Bronchial epithelial cell (primary cell): ENCODE data around the gene PREX1. TPM values are rescaled to one million over a fixed set of nuclear protein-coding genes. Genes with fewer than 3 reads are reported as not detected.

ENCODE experiments used
- DNase-seq: peaks from one replicate; pipeline ENCODE4 v3.0.0-alpha.2; 2010; ENCODE audit warnings: low read depth
- FAIRE-seq: peaks from 2 replicates; lab custom pipeline; 2011; peaks lifted over from hg19 to GRCh38; lab: Jason Lieb, UNC
- H3K27me3 ChIP-seq: 2 replicates; pipeline ENCODE4 v1.5.1; 2011; ENCODE audit warnings: low read length; ENCODE audit not compliant: control insufficient read depth, insufficient read depth
- H3K36me3 ChIP-seq: 2 replicates; pipeline ENCODE4 v1.5.1; 2011; ENCODE audit warnings: low read length; ENCODE audit not compliant: control insufficient read depth, insufficient read depth
- H3K4me3 ChIP-seq: 2 replicates; pipeline ENCODE4 v1.5.1; 2011; ENCODE audit warnings: mild to moderate bottlenecking, low read depth, low read length, control low read depth
- total RNA-seq: library from RNA; depleted of rRNA; stranded (reverse); fragments of >200 nt; gene quantifications from 2 replicates; pipeline ENCODE4 v1.2.1, GENCODE V29; 2014
- TF ChIP-seq, protein P1 (sequence below): IDR thresholded peaks from 2 replicates; pipeline ENCODE4 v1.5.1; 2011; ENCODE audit warnings: mild to moderate bottlenecking, moderate library complexity, low read length, control low read depth, inconsistent platforms; ENCODE audit not compliant: insufficient read depth, severe bottlenecking

Gene PREX1
- total RNA-seq, 1 donor from 2014 or later, result under 0.01 TPM

DNA sequence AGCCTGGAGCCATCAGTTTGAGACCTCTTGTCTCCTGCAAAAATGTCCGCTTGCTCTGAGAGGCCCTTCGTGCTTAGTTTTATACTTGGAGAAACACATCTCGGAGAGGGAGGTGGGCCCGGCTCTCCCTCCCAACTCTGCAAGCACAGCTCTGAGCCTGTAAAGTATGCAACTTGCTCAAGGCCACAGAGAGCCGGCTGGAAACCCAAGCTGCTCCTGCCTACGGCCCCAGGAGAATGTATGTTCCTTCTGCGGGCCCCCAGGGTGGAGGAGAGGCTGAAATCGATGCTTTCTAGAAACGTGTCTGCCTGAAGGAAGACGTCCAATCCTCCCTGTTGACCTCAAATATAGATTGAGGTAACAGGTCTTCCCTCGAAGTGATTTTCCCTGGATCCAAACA, 205.4 kb downstream of the PREX1 start:
- no peak for FAIRE-seq
- no peak for DNase-seq
- TF ChIP-seq, protein P1, sequence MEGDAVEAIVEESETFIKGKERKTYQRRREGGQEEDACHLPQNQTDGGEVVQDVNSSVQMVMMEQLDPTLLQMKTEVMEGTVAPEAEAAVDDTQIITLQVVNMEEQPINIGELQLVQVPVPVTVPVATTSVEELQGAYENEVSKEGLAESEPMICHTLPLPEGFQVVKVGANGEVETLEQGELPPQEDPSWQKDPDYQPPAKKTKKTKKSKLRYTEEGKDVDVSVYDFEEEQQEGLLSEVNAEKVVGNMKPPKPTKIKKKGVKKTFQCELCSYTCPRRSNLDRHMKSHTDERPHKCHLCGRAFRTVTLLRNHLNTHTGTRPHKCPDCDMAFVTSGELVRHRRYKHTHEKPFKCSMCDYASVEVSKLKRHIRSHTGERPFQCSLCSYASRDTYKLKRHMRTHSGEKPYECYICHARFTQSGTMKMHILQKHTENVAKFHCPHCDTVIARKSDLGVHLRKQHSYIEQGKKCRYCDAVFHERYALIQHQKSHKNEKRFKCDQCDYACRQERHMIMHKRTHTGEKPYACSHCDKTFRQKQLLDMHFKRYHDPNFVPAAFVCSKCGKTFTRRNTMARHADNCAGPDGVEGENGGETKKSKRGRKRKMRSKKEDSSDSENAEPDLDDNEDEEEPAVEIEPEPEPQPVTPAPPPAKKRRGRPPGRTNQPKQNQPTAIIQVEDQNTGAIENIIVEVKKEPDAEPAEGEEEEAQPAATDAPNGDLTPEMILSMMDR, result no peak
- Histone ChIP-seq H3K27me3 (no peaks in the 10 kb centered on the region), H3K36me3 (no peaks in the 10 kb centered on the region), H3K4me3 (no peak overlapping the region)

DNA sequence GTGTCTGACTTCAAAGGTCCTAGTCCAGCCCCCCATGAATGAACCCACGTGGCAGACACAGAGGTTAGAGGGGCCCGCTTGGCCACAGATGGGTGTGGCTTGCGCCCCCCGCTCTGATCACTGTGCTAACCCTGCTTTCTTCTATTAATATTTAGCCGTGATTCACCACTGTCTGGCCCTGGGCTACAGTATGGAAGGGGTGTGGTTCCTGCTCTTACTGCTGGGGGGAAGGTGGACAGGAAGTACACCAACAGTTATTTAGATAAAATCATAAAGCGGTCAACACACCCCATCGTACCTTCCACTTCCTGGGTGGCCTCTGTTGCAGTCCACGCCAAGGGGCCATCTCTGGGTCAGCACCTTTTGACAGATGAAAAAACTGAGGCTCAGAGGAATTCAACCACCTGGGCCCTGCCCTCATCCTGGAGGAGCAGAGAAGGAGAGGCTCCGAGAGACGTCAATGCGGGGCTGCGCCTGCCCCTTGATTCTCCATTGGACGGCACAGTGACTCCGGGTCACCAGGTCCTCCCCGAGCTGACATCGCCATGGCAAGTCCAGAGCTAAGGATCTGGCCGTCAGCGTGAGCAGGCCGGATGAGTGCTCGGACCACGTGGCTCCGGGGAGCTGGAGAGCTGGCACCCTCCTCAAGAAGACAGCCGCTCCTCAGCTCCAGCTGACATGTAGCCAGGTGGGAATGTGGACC, 206.3 kb downstream of the PREX1 start:
- TF ChIP-seq, protein P1, result no peak
- DNase-seq (peak; percentile 67), FAIRE-seq (no peak)
- no peaks in the 10 kb centered on the region for H3K27me3 ChIP-seq
- no peaks in the 10 kb centered on the region for H3K36me3 ChIP-seq
- no peak overlapping the region for H3K4me3 ChIP-seq

DNA sequence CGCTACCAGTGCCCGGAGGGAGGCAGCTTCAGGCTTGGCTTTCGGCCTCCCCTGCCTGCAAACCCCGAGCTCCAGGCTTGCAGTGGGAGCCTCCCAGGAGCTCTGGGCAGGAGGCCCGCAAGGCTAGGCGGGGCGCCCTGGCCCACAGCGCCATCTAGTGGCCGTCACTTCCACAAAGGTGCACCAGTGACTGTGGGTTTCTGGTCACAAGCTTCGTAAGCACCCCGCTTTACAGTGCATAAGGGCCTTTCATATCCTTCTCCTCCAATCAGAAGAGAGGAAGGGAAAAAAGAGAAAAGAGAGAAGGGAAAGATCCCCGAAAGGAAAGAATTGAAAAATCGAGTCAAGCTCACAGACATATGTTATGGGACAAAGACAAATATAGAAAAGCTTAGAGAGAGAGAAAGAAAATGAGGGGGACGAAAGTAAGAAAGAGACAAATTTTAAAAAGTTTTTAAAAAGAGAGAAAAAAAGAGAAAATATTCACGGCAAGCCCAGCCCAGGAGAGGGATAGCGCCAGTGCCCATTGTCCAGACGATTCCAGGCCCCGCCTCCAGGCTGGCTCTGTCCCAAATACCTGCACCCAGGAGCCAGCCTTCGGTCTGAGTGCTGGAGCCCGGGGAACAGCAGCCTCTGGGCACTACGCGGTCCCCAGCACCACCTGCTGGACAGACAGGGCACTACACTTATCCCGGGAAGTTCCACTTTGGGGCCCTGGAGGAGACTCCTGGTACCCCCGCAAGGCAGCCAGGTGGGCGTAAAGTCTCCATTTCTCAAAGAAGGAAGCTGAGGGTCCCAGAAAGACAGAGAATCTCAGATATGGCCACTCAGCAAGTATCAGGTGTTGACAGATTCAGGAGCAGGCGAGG, 207.1 kb downstream of the PREX1 start:
- DNase-seq, result peak; percentile 66
- no peak for FAIRE-seq
- no peak overlapping the region for H3K4me3 ChIP-seq
- TF ChIP-seq, protein P1, result peak; percentile 98
- no peaks in the 10 kb centered on the region for H3K27me3 ChIP-seq
- H3K36me3 ChIP-seq, result no peaks in the 10 kb centered on the region

DNA sequence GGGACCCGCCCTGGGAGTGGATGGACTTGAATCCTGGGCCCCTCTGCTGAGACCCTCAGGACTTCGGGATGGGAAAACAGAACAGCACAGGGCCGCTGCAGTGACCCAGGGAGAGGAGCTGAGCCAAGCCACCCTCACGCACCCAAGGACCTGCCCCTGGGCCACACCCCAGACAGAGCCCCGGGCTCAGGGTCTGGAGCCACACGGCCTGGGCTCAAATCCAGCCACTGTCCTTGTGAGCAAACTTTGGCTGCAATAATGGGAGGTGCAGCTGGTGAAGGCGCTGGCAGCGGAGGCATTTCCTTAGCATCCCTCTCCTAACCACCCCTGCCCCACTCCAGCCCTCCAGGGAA, 207.7 kb downstream of the PREX1 start:
- no peaks in the 10 kb centered on the region for H3K36me3 ChIP-seq
- no peaks in the 10 kb centered on the region for H3K27me3 ChIP-seq
- no peak for FAIRE-seq
- DNase-seq, result no peak
- no peak overlapping the region for H3K4me3 ChIP-seq
- TF ChIP-seq, protein P1, result no peak

DNA sequence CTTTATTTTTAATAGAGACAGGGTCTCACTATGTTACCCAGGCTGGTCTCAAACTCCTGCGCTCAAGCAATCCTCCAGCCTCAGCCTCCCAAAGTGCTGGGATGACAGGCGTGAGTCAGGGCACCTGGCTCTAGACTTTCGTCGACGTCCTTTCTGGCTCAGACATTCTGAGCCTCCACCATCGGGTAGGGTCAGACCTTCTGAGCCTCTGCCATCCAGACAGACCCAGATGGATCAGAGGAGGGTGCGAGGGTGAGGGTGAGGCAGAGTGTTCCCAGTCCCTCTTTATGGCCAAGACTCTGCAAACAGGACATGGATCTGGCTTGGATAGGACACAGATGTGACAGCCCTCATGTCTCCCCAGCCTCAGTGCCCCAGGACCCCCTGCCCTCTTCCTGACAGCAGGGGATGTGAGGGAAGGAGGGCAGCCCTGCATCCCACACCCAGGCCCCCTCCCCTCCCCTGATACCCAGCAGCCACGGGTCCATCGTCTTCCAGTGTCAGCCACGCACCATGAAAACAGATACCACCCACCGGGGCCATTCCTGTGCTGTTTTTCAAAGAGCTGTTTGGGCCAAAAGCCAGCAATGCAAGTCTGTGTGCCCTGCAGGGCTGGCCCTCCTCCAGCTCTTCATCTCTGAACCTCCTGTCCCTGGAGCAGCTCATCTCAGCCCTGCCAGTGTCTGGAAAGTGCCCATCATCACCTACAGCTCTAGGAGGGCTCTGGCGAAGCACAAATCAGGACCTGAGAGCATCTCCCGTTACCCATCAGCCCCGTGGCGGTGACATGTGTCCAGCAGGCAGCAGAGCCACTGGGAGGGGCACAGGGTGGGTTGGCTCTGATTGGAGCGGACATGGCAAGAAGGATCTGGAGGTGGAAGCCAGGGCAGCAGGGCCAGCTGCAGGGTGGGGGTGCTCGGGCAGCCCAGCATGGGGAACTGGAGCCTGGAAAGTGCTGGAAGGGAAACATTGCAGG, 208.4 kb downstream of the PREX1 start:
- DNase-seq (no peak), FAIRE-seq (no peak)
- H3K36me3 ChIP-seq, result no peaks in the 10 kb centered on the region
- TF ChIP-seq, protein P1, result no peak
- H3K27me3 ChIP-seq, result no peaks in the 10 kb centered on the region
- no peak overlapping the region for H3K4me3 ChIP-seq
